ENCODE measurements around the gene S100A16. TPM values are rescaled to one million over a fixed set of nuclear protein-coding genes. Genes with fewer than 3 reads are reported as not detected.
"Not testable (repeated sequence)": the region's sequence is repeated elsewhere in the genome, so short reads cannot be mapped to it uniquely, and the experiment has no call there.

Gene S100A16
- total RNA-seq, 1 donor from 2014 or later: not detected

GRCh38 chr1:153587314-153587713 lies 25.6 kb downstream of the S100A16 start:
- ChIA-PET CTCF (no interaction called here), POLR2A (interaction anchor here (1.2 kb wide), 1 partner anchor 12 kb away, joined by 4 read pairs; no protein-coding TSS in a partner anchor)
- no peak for DNase-seq
- Mint-ChIP-seq H3K36me3 (ENCODE audit: low read depth) (no peaks in the 10 kb centered on the region), H3K4me1 (no peaks in the 10 kb centered on the region), H3K27me3 (no peaks in the 10 kb centered on the region), H3K27ac (no peak overlapping the region), H3K4me3 (no peak overlapping the region), H3K9me3 (no peaks in the 10 kb centered on the region)
- intact Hi-C loops (cut with micrococcal nuclease): no loop called here
- no peak for TF ChIP-seq CTCF (IDR thresholded peaks at IDR 0.05)
- no peak for ATAC-seq (ENCODE audit: low read depth)

GRCh38 chr1:153586347-153586746 lies 26.6 kb downstream of the S100A16 start:
- Mint-ChIP-seq H3K9me3 (no peaks in the 10 kb centered on the region), H3K4me3 (no peak overlapping the region), H3K27ac (no peak overlapping the region), H3K4me1 (no peaks in the 10 kb centered on the region), H3K27me3 (no peaks in the 10 kb centered on the region), H3K36me3 (ENCODE audit: low read depth) (no peaks in the 10 kb centered on the region)
- DNase-seq (no peak), ATAC-seq (ENCODE audit: low read depth) (no peak)
- intact Hi-C loops (cut with micrococcal nuclease): no loop called here
- ChIA-PET POLR2A (interaction anchor here (1.2 kb wide), 1 partner anchor 13 kb away, joined by 4 read pairs; no protein-coding TSS in a partner anchor), CTCF (no interaction called here)
- TF ChIP-seq CTCF (IDR thresholded peaks at IDR 0.05): no peak

DNA sequence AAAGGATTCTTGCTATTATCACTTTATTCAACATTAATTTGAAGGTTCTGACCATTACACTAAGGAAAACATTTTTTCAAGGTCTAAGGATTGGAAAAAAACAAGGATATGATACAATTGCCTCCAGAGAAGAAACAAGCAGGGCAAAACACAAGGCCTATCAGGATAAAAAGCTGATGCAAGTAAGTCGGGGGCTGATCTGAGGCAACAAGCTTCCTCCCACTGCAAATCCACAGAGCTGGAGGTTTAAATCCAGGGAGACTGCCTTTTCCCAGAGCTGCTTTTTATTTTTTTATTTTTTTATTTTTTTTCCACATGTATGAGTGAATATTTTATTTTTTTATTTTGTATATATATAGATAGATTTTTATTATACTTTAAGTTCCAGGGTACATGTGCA lies 27.9 kb downstream of the S100A16 start:
- ATAC-seq (ENCODE audit: low read depth) (no peak), DNase-seq (no peak)
- no peak overlapping the region for H3K27ac Mint-ChIP-seq
- ChIA-PET POLR2A (no interaction called here), CTCF (interaction anchor here (0.9 to 1.3 kb wide), 2 partner anchors 12 to 42 kb away, joined by 3 to 5 read pairs; partner anchors contain the start of gene S100A13)
- no peaks in the 10 kb centered on the region for H3K4me1 Mint-ChIP-seq
- no peak for TF ChIP-seq CTCF (IDR thresholded peaks at IDR 0.05)
- intact Hi-C loops (cut with micrococcal nuclease): no loop called here
- no peaks in the 10 kb centered on the region for H3K27me3 Mint-ChIP-seq
- H3K9me3 Mint-ChIP-seq: no peaks in the 10 kb centered on the region
- no peaks in the 10 kb centered on the region for H3K36me3 Mint-ChIP-seq (ENCODE audit: low read depth)
- no peak overlapping the region for H3K4me3 Mint-ChIP-seq

DNA sequence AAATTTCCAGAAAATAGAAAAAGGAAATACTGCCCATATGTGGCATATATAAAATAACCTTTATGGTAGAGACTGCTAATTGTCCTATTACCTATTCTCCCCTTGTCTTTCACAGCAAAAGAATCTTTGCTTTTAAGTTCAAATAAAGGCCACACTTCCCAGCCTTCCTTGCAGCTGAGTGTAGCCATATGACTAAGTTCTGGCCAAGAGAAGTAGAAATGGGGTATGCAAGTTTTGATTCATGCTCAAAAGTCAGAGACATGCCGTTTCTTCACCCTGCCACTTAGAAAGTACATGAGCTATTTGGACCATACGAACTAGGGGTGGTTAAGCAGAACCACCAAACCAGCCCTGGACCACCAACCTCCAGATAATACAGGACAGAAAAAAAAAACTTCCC lies 29.0 kb downstream of the S100A16 start:
- intact Hi-C loops (cut with micrococcal nuclease): no loop called here
- Mint-ChIP-seq H3K27me3 (no peaks in the 10 kb centered on the region), H3K4me1 (no peaks in the 10 kb centered on the region), H3K4me3 (no peak overlapping the region), H3K9me3 (no peaks in the 10 kb centered on the region), H3K27ac (no peak overlapping the region), H3K36me3 (ENCODE audit: low read depth) (no peaks in the 10 kb centered on the region)
- ChIA-PET CTCF (interaction anchor here (0.9 kb wide), 1 partner anchor 43 kb away, joined by 3 read pairs; the partner anchor contains the start of gene S100A13), POLR2A (interaction anchor here (0.6 to 0.7 kb wide), 2 partner anchors 144 to 929 kb away, joined by 3 to 6 read pairs; partner anchors contain the start of gene INTS3)
- DNase-seq (no peak), ATAC-seq (ENCODE audit: low read depth) (no peak)
- no peak for TF ChIP-seq CTCF (IDR thresholded peaks at IDR 0.05)

DNA sequence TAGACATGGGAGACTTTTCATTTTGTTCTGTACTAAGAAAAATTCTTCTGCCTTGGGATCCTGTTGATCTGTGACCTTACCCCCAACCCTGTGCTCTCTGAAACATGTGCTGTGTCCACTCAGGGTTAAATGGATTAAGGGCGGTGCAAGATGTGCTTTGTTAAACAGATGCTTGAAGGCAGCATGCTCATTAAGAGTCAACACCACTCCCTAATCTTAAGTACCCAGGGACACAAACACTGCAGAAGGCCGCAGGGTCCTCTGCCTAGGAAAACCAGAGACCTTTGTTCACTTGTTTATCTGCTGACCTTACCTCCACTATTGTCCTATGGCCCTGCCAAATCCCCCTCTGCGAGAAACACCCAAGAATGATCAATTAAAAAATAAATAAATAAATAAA lies 29.4 kb downstream of the S100A16 start:
- POLR2A ChIA-PET: interaction anchor here (0.6 to 0.7 kb wide), 2 partner anchors 144 to 930 kb away, joined by 3 to 6 read pairs; partner anchors contain the start of gene INTS3
- H3K27me3 Mint-ChIP-seq; ATAC-seq (ENCODE audit: low read depth); H3K4me3 Mint-ChIP-seq; H3K4me1 Mint-ChIP-seq; CTCF ChIA-PET; H3K9me3 Mint-ChIP-seq; H3K36me3 Mint-ChIP-seq (ENCODE audit: low read depth); DNase-seq; H3K27ac Mint-ChIP-seq; intact Hi-C loops (cut with micrococcal nuclease): not testable (repeated sequence)

- H3K27me3 Mint-ChIP-seq; CTCF ChIA-PET; H3K36me3 Mint-ChIP-seq (ENCODE audit: low read depth); H3K4me1 Mint-ChIP-seq; ATAC-seq (ENCODE audit: low read depth); intact Hi-C loops (cut with micrococcal nuclease); POLR2A ChIA-PET; DNase-seq; H3K4me3 Mint-ChIP-seq; H3K9me3 Mint-ChIP-seq; H3K27ac Mint-ChIP-seq: not testable (repeated sequence)
Measured at GRCh38 chr1:153582836-153583235, 30.1 kb downstream of the S100A16 start.
